Body of pancreas (tissue), 4 donors: ENCODE results near the gene BICRAL. TPM values are rescaled to one million over a fixed set of nuclear protein-coding genes. Genes with fewer than 3 reads are reported as not detected.

Experiments used
- ATAC-seq: fragments of 150-250 bp; one replicate; pipeline ENCODE4 v1.9.1; 2016
- DNase-seq, 4 donors: peaks; one replicate each; pipeline ENCODE4 v3.0.0-alpha.2; 2019
- H3K27ac ChIP-seq, 4 donors: fragments of 200-600 bp; sonication (generic); 1 replicate in 3 of 4; 2 replicates in 1 of 4; pipeline versions ENCODE4 v1.5.1 to v1.6.1; 2016 to 2019; ENCODE audit warnings: mild to moderate bottlenecking in 1 of 4, mixed read lengths in 1 of 4, moderate library complexity in 1 of 4
- H3K27me3 ChIP-seq, 2 donors: fragments of 200-600 bp; sonication (generic); one replicate each; pipeline ENCODE4 v1.6.0; 2016; ENCODE audit warnings: mild to moderate bottlenecking in 1 of 2
- H3K36me3 ChIP-seq, 2 donors: fragments of 200-600 bp; sonication (generic); replicated peaks in 1 of 2; 2 replicates each; pipeline ENCODE4 v1.5.1; 2016; ENCODE audit warnings: low read depth in 2 of 2; ENCODE audit not compliant: insufficient read depth in 1 of 2
- H3K4me1 ChIP-seq: fragments of 200-600 bp; sonication (generic); one replicate; pipeline ENCODE4 v1.6.0; 2016
- H3K4me3 ChIP-seq, 2 donors: fragments of 200-600 bp; sonication (generic); 1 replicate in 1 of 2; 2 replicates in 1 of 2; pipeline ENCODE4 v1.5.1; 2016 to 2019
- H3K9me3 ChIP-seq, 3 donors: fragments of 200-600 bp; sonication (generic); 1 replicate in 2 of 3; 2 replicates in 1 of 3; pipeline ENCODE4 v1.5.1; 2016
- POLR2A ChIP-seq, 3 donors: fragments of 450-650 bp; IDR thresholded peaks; one replicate each; pipeline ENCODE4 v1.6.1; 2016; ENCODE audit warnings: antibody characterized with exemption in 3 of 3, mild to moderate bottlenecking in 2 of 3
- WGBS, 2 donors: methylation state at CpG; one replicate each; pipeline ENCODE4 v1.1.5; 2017; 5-methylcytosine and 5-hydroxymethylcytosine counted together
- intact Hi-C: fragments of 100-400 bp; cut with DNase I; formaldehyde crosslinking; loops from one replicate; pipeline ENCODE4 v1.15.1; 2023
- total RNA-seq, 2 donors: library from RNA; depleted of rRNA; stranded (reverse); fragments of >200 nt; gene quantifications; one replicate each; pipeline ENCODE4 v1.1.0, GENCODE V29; 2016
- TF ChIP-seq, protein P1 (sequence below), 7 experiments: fragments of 450-650 bp in 4 of 7; fragments of 200-600 bp in 3 of 7; sonication (generic) in 3 of 7; IDR thresholded peaks; one replicate each; pipeline ENCODE4 v1.5.1; 2016 to 2019; ENCODE audit warnings: antibody characterized with exemption in 7 of 7

The BICRAL gene
- total RNA-seq, 2 donors from 2014 or later = 6.9 to 8.6 TPM

DNA sequence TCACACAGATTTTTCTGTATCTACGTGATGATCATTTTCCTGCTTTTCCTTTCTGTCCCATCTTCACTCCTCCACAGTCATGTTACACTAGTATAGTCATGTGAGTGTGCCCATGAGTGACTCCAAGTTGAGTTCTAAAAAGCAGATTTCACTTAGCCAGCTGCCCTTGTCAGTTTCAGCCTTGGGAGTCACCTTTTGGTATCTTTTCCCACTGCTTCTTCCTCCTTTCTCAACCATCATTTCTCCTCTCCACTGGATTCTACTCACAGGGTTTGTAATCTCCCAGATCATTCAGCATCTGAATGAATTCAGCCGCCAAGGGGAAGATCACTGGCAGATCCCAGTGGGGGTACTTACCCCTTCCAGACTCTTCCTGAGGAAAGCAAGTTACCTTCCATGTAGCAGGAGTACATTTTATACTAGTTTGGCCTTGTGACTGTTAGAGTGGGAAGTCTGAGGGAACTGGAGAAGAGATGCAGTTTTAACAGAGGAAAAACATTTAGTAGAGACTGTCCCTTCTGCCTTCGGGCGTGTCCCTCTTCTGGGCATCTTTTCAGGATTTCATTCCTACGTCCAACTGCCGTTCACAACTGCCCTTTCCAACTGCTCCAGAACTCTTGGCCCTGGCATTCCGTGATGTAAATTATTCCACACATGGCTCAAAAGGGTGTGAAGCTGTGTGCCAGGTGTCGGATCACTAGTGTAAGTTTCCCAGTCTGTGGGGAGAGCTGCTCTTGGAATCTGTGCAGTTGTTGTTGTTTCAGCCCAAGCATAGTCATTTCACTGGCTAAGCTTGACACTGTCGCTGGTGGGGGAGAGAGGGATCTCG is 38.9 kb downstream of the BICRAL start:
- 85 to 87% methylated on average over 10 of the region's 10 CpGs for WGBS, 2 donors
- DNase-seq (no peak), ATAC-seq (no peak)
- no peak overlapping the region for H3K4me3 ChIP-seq
- no peak overlapping the region for H3K27ac ChIP-seq
- no peak for TF ChIP-seq POLR2A (IDR thresholded peaks at IDR 0.05)
- TF ChIP-seq, protein P1, sequence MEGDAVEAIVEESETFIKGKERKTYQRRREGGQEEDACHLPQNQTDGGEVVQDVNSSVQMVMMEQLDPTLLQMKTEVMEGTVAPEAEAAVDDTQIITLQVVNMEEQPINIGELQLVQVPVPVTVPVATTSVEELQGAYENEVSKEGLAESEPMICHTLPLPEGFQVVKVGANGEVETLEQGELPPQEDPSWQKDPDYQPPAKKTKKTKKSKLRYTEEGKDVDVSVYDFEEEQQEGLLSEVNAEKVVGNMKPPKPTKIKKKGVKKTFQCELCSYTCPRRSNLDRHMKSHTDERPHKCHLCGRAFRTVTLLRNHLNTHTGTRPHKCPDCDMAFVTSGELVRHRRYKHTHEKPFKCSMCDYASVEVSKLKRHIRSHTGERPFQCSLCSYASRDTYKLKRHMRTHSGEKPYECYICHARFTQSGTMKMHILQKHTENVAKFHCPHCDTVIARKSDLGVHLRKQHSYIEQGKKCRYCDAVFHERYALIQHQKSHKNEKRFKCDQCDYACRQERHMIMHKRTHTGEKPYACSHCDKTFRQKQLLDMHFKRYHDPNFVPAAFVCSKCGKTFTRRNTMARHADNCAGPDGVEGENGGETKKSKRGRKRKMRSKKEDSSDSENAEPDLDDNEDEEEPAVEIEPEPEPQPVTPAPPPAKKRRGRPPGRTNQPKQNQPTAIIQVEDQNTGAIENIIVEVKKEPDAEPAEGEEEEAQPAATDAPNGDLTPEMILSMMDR (IDR thresholded peaks at IDR 0.05) = no peak
- H3K9me3 ChIP-seq = no peaks in the 10 kb centered on the region
- peaks cover 0 to 9% of the 10 kb centered on the region in 2 donors for H3K36me3 ChIP-seq
- intact Hi-C loops = no loop called here
- H3K4me1 ChIP-seq = peaks cover 8% of the 10 kb centered on the region
- no peaks in the 10 kb centered on the region for H3K27me3 ChIP-seq

DNA sequence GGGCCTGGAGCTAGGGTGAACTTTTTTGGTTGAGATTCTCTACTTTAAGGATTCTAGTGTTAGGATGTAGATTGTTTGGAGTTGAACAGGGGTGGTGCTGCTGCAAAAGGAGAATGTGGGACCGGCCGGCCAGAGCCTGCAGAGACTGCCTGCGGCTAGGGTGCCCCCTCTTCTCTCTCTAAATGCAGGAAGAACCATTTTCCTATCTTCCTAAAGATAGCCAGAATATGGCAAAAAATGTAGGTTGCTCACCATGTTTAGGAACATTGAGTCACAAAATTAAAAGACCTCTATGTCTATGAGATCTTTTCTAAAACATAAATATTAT is 39.5 kb downstream of the BICRAL start:
- intact Hi-C loops = no loop called here
- Histone ChIP-seq H3K36me3 (peaks cover 0 to 9% of the 10 kb centered on the region in 2 donors), H3K4me3 (no peak overlapping the region), H3K27ac (no peak overlapping the region), H3K9me3 (no peaks in the 10 kb centered on the region), H3K27me3 (no peaks in the 10 kb centered on the region), H3K4me1 (peaks cover 8% of the 10 kb centered on the region)
- 79 to 83% methylated on average over 3 of the region's 3 CpGs for WGBS, 2 donors
- DNase-seq = no peak
- no peak for ATAC-seq
- TF ChIP-seq POLR2A (IDR thresholded peaks at IDR 0.05) = no peak
- TF ChIP-seq, protein P1 (IDR thresholded peaks at IDR 0.05) = no peak

DNA sequence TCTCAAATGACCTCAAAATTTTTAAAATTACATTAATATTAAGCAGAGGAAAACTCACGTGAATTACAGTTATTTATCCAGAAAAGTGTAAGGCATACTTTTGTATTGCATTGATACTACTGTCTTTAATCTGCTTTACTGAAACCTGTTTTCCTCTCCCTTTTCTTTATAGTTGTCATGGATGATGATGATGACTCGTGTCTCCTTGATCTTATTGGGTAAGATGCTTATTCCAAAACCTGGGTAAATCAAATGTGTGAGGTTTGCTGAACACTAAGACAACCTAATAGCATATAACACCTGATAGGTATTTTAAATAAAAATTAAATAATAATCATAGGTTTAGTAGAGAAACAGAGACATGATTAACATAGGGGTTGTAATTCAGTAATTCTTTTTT is 40.0 kb downstream of the BICRAL start:
- ATAC-seq (no peak), DNase-seq (no peak)
- H3K27ac ChIP-seq = no peak overlapping the region
- H3K4me1 ChIP-seq = peaks cover 8% of the 10 kb centered on the region
- peaks cover 0 to 9% of the 10 kb centered on the region in 2 donors for H3K36me3 ChIP-seq
- H3K27me3 ChIP-seq = no peaks in the 10 kb centered on the region
- intact Hi-C loops = no loop called here
- 85 to 92% methylated on average over 2 of the region's 2 CpGs for WGBS, 2 donors
- no peak overlapping the region for H3K4me3 ChIP-seq
- no peaks in the 10 kb centered on the region for H3K9me3 ChIP-seq
- TF ChIP-seq POLR2A (IDR thresholded peaks at IDR 0.05) = no peak
- TF ChIP-seq, protein P1 (IDR thresholded peaks at IDR 0.05) = no peak

DNA sequence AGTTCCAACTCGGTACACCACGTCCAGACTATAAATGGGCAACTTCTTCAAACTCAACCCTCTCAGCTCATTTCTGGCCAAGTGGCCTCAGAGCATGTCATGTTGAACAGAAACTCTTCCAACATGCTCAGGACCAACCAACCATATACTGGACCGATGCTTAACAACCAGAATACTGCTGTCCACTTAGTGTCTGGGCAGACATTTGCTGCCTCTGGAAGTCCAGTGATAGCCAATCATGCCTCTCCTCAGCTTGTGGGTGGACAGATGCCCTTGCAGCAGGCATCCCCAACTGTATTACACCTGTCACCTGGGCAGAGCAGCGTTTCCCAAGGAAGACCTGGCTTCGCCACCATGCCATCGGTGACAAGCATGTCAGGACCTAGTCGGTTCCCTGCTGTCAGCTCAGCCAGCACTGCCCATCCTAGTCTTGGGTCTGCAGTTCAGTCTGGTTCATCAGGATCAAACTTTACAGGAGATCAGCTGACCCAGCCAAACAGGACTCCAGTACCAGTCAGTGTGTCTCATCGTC is 47.8 kb downstream of the BICRAL start:
- Histone ChIP-seq H3K36me3 (peaks cover 8 to 15% of the 10 kb centered on the region in 2 donors), H3K27me3 (no peaks in the 10 kb centered on the region), H3K4me3 (no peak overlapping the region), H3K27ac (no peak overlapping the region), H3K4me1 (no peaks in the 10 kb centered on the region), H3K9me3 (no peaks in the 10 kb centered on the region)
- DNase-seq (no peak), ATAC-seq (no peak)
- intact Hi-C loops = no loop called here
- 94 to 97% methylated on average over 7 to 8 of the region's 8 CpGs for WGBS, 2 donors
- TF ChIP-seq POLR2A (IDR thresholded peaks at IDR 0.05) = no peak
- TF ChIP-seq, protein P1 (IDR thresholded peaks at IDR 0.05) = no peak

DNA sequence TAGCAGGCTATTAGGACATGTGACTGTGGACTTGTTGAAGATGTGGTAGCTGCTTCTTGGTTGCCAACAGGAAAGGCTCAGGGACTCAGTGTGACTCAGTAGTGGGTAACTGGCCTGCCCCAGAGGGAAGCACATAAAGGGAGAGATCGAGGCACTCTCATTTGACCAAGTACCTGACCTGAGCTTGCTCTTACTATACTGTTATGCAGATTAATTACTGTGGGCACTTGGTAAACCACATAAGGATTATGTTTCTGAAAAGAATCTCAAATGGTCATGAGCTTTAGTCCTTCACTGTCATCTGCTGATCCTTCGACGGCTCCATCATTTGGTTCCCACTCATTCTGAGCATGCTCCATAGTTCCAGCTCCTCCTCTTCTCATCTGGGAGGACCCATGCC is 49.4 kb downstream of the BICRAL start:
- 91 to 95% methylated on average over 3 of the region's 3 CpGs for WGBS, 2 donors
- Histone ChIP-seq H3K4me1 (no peaks in the 10 kb centered on the region), H3K4me3 (no peak overlapping the region), H3K36me3 (peaks cover 8 to 15% of the 10 kb centered on the region in 2 donors), H3K9me3 (no peaks in the 10 kb centered on the region), H3K27ac (no peak overlapping the region), H3K27me3 (no peaks in the 10 kb centered on the region)
- no peak for TF ChIP-seq POLR2A (IDR thresholded peaks at IDR 0.05)
- TF ChIP-seq, protein P1 (IDR thresholded peaks at IDR 0.05) = no peak
- DNase-seq = no peak
- ATAC-seq = no peak
- intact Hi-C loops = no loop called here
